OCI-LY3 (cell line): Measurements from ENCODE around the gene SYNE2.
"Not testable (repeated sequence)": the region's sequence is repeated elsewhere in the genome, so short reads cannot be mapped to it uniquely, and the experiment has no call there.

Experiments
- H2AFZ ChIP-seq: fragments of 200-600, 300-600 bp; shearing (Covaris generic); 2 replicates; pipeline ENCODE4 v1.6.0; 2014; ENCODE audit warnings: antibody characterized with exemption, low read depth, low read length
- H3K27ac ChIP-seq: fragments of 200-600, 300-600 bp; sonication (generic); 2 replicates; pipeline ENCODE4 v1.5.1; 2014; ENCODE audit warnings: mild to moderate bottlenecking, low read length, moderate library complexity, mixed read lengths
- H3K27me3 ChIP-seq: fragments of 200-600, 300-600 bp; sonication (generic); 2 replicates; pipeline ENCODE4 v1.6.1; 2014; ENCODE audit warnings: low read depth, low read length, mixed read lengths
- H3K36me3 ChIP-seq: fragments of 200-600, 300-600 bp; sonication (generic); replicated peaks from 2 replicates; pipeline ENCODE3; 2014; ENCODE audit warnings: low read depth, low read length, mixed read lengths
- H3K4me1 ChIP-seq: fragments of 300-600, 200-600 bp; sonication (generic); 2 replicates; pipeline ENCODE4 v1.6.1; 2014; ENCODE audit warnings: low read length, mixed read lengths
- H3K4me2 ChIP-seq: fragments of 200-600, 300-600 bp; sonication (generic); 2 replicates; pipeline ENCODE4 v1.6.1; 2014; ENCODE audit warnings: low read length, mixed read lengths
- H3K4me3 ChIP-seq: fragments of 300-600, 200-600 bp; sonication (generic); 2 replicates; pipeline ENCODE4 v1.5.1; 2014; ENCODE audit warnings: antibody characterized with exemption, mild to moderate bottlenecking, low read length, moderate library complexity
- H3K79me2 ChIP-seq: fragments of 300-600, 200-600 bp; shearing (Covaris generic); 2 replicates; pipeline ENCODE4 v1.6.1; 2014; ENCODE audit warnings: mild to moderate bottlenecking, low read length, mixed read lengths
- H3K9ac ChIP-seq: fragments of 300-600, 200-600 bp; shearing (Covaris generic); 2 replicates; pipeline ENCODE4 v1.6.0; 2014; ENCODE audit warnings: mild to moderate bottlenecking, low read length, moderate library complexity
- H3K9me3 ChIP-seq: fragments of 200-600, 300-600 bp; shearing (Covaris generic); 2 replicates; pipeline ENCODE4 v1.6.1; 2014; ENCODE audit warnings: low read length, mixed read lengths; ENCODE audit not compliant: insufficient read depth
- H4K20me1 ChIP-seq: fragments of 200-600, 300-600 bp; sonication (generic); 2 replicates; pipeline ENCODE4 v1.6.1; 2016; ENCODE audit warnings: low read length, mixed read lengths; ENCODE audit not compliant: insufficient read depth
- EZH2phosphoT487 ChIP-seq: fragments of 200-600 bp; shearing (Covaris generic); IDR thresholded peaks from 2 replicates; pipeline ENCODE4 v1.6.1; 2018; ENCODE audit warnings: antibody characterized with exemption, mixed run types, low read depth
- TF ChIP-seq, protein P1 (sequence below): fragments of 200-600, 300-600 bp; sonication (generic); IDR thresholded peaks from 2 replicates; pipeline ENCODE4 v1.5.1; 2014; ENCODE audit warnings: antibody characterized with exemption, low read length, low read depth

SYNE2 gene

DNA sequence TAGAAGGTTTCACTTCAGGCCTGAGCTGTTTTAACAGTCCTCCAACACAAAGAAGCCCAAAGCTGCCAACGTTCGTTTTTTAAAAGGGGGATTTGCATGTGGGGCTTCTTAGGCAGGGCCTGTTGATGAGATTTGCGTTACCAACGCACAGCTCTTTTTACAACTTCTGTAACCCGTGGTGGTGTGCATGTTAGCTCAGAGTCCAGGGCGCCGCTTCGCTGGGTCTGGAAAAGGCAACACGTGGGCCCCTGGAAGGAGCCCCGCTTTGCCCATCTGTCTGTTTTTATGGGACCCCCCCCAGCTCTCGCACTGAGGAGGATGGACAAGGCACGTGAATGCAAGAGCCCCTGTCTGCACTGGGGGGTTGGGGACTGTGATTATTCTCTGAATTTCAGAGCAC lies 357.4 kb downstream of the SYNE2 start:
- TF ChIP-seq, protein P1, sequence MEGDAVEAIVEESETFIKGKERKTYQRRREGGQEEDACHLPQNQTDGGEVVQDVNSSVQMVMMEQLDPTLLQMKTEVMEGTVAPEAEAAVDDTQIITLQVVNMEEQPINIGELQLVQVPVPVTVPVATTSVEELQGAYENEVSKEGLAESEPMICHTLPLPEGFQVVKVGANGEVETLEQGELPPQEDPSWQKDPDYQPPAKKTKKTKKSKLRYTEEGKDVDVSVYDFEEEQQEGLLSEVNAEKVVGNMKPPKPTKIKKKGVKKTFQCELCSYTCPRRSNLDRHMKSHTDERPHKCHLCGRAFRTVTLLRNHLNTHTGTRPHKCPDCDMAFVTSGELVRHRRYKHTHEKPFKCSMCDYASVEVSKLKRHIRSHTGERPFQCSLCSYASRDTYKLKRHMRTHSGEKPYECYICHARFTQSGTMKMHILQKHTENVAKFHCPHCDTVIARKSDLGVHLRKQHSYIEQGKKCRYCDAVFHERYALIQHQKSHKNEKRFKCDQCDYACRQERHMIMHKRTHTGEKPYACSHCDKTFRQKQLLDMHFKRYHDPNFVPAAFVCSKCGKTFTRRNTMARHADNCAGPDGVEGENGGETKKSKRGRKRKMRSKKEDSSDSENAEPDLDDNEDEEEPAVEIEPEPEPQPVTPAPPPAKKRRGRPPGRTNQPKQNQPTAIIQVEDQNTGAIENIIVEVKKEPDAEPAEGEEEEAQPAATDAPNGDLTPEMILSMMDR, result no peak
- TF ChIP-seq EZH2phosphoT487, result no peak
- Histone ChIP-seq H2AFZ (peak overlapping the region; percentile 44; the same call in 1 of the 2 replicates), H3K9ac (peak overlapping the region; percentile 53), H3K9me3 (no peaks in the 10 kb centered on the region), H3K27ac (peak overlapping the region; percentile 75), H3K79me2 (no peaks in the 10 kb centered on the region), H3K36me3 (peaks cover 9% of the 10 kb centered on the region), H4K20me1 (no peaks in the 10 kb centered on the region), H3K4me1 (peaks cover 35% of the 10 kb centered on the region), H3K4me3 (peak overlapping the region; percentile 70), H3K27me3 (no peaks in the 10 kb centered on the region; the same call in 1 of the 2 replicates), H3K4me2 (peak overlapping the region; percentile 86)

DNA sequence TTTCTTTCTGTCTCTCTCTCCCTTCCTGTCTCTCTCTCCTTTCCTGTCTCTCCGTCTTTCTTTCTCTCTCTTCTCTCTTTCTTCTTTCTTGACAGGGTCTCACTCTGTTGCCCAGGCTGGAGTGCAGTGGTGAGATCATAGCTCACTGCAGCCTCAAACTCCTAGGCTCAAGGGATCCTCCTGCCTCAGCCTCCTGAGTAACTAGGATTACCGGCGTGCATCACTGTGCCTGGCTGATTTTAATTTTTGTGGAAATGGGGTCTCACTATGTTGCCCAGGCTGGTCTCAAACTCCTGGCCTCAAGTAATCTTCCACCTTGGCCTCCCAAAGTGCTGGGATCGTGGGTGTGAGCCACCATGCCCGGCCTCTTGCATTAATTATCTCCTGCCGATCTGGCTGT lies 358.1 kb downstream of the SYNE2 start:
- H3K4me2 ChIP-seq, result peak overlapping the region; percentile 86
- H3K4me3 ChIP-seq, result peak overlapping the region; percentile 70
- not testable (repeated sequence) for H3K27me3 ChIP-seq, H3K9me3 ChIP-seq, H2AFZ ChIP-seq, H3K9ac ChIP-seq, H4K20me1 ChIP-seq, H3K79me2 ChIP-seq
- peaks cover 12% of the 10 kb centered on the region for H3K36me3 ChIP-seq
- peaks cover 33% of the 10 kb centered on the region for H3K4me1 ChIP-seq
- H3K27ac ChIP-seq, result peak overlapping the region; percentile 75

DNA sequence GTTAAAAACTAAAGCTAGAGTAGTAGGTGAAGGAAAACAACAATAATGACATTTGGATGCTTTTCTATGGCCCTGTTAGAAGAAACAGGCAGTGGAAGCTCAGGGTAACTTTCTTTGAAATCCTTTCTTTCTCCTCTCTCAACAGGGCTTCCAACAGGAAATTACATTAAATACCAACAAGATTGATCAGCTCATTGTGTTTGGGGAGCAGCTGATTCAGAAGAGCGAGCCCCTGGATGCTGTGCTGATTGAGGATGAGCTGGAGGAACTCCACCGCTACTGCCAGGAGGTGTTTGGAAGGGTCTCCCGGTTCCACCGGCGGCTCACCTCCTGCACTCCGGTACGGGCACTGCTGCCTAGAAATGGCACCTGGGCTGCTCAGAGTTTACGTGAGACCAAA lies 359.9 kb downstream of the SYNE2 start:
- H3K27ac ChIP-seq, result no peak overlapping the region

DNA sequence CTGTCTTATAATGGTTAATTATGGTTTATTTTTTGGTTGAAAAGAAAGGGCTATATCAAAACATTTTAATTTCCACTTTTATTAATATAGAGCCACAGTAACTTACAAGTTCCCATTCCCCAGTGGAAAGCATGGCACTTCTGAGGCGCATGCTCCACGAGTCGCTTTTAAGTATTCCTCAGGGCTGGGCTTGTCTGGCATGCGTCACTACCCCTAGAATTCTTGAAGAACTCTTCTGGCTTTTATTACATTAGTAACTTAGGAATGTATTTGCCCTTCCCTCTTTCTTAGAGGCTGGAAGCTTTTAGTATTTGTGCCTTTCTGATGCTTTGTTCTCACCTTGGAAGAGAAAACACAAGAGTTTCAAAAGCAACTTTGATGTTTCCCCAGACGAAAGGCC lies 360.3 kb downstream of the SYNE2 start:
- Histone ChIP-seq H3K9me3 (no peaks in the 10 kb centered on the region), H3K4me3 (no peak overlapping the region), H2AFZ (no peak overlapping the region), H3K4me2 (no peak overlapping the region), H3K4me1 (peaks cover 40% of the 10 kb centered on the region), H3K27me3 (no peaks in the 10 kb centered on the region; the same call in 1 of the 2 replicates), H3K9ac (no peak overlapping the region), H4K20me1 (no peaks in the 10 kb centered on the region), H3K27ac (no peak overlapping the region), H3K79me2 (no peaks in the 10 kb centered on the region), H3K36me3 (peaks cover 22% of the 10 kb centered on the region)
- no peak for TF ChIP-seq EZH2phosphoT487
- TF ChIP-seq, protein P1, result no peak

More for the DNA sequence above, 359.9 kb downstream of the SYNE2 start:
- H3K27me3 ChIP-seq, result no peaks in the 10 kb centered on the region; the same call in 1 of the 2 replicates
- no peak for TF ChIP-seq EZH2phosphoT487
- TF ChIP-seq, protein P1, result no peak
- H3K4me3 ChIP-seq, result no peak overlapping the region
- H3K9me3 ChIP-seq, result no peaks in the 10 kb centered on the region
- H3K79me2 ChIP-seq, result no peaks in the 10 kb centered on the region
- no peak overlapping the region for H3K9ac ChIP-seq
- H3K36me3 ChIP-seq, result peaks cover 22% of the 10 kb centered on the region
- H2AFZ ChIP-seq, result no peak overlapping the region
- H3K4me1 ChIP-seq, result peaks cover 36% of the 10 kb centered on the region
- no peak overlapping the region for H3K4me2 ChIP-seq
- no peaks in the 10 kb centered on the region for H4K20me1 ChIP-seq
